MCF 10A (cell line): ENCODE results near the gene PBX3. TPM values are rescaled to one million over a fixed set of nuclear protein-coding genes. Genes with fewer than 3 reads are reported as not detected.

ENCODE experiments used
- BruUV-seq: library from RNA; stranded (reverse); fragments of 400-500 nt; replicated peaks from 2 replicates; lab custom pipeline; 2021; lab: Mats Ljungman, UMichigan
- CTCF ChIA-PET: fragments of 300-600 bp; sonication (Branson Sonifier 250); formaldehyde crosslinking; extraction: SDS; loops from one replicate; lab custom pipeline; 2021; ENCODE audit warnings: antibody characterized with exemption, inconsistent platforms; lab: Yijun Ruan, JAX
- POLR2A ChIA-PET: fragments of 300-600, 350-650 bp; sonication (Branson Sonifier 250); formaldehyde crosslinking; extraction: SDS; loops from one replicate; lab custom pipeline; 2020; ENCODE audit warnings: antibody characterized with exemption, inconsistent platforms; lab: Yijun Ruan, JAX
- DNase-seq: peaks from one replicate; pipeline ENCODE4 v3.0.0-alpha.2; 2018; ENCODE audit not compliant: unreplicated experiment
- H3K27ac Mint-ChIP-seq: one replicate; pipeline ENCODE4 v1.8.0; 2022; ENCODE audit warnings: mild to moderate bottlenecking, low read depth, mixed read lengths; ENCODE audit not compliant: unreplicated experiment
- H3K27me3 Mint-ChIP-seq: one replicate; pipeline ENCODE4 v1.8.0; 2022; ENCODE audit warnings: mixed read lengths; ENCODE audit not compliant: insufficient read depth, unreplicated experiment
- H3K36me3 Mint-ChIP-seq: one replicate; pipeline ENCODE4 v1.8.0; 2022; ENCODE audit warnings: mild to moderate bottlenecking, moderate library complexity, mixed read lengths; ENCODE audit not compliant: insufficient read depth, unreplicated experiment
- H3K4me1 Mint-ChIP-seq: one replicate; pipeline ENCODE4 v1.8.0; 2022; ENCODE audit warnings: mixed read lengths; ENCODE audit not compliant: insufficient read depth, unreplicated experiment
- H3K4me3 Mint-ChIP-seq: one replicate; pipeline ENCODE4 v1.8.0; 2022; ENCODE audit warnings: mild to moderate bottlenecking, moderate library complexity, mixed read lengths; ENCODE audit not compliant: unreplicated experiment
- H3K9me3 Mint-ChIP-seq: one replicate; pipeline ENCODE4 v1.8.0; 2022; ENCODE audit warnings: mixed read lengths; ENCODE audit not compliant: unreplicated experiment
- intact Hi-C: fragments of 100-400 bp; cut with micrococcal nuclease; formaldehyde crosslinking; loops from 2 replicates; pipeline ENCODE4 v1.14.1; 2022
- total RNA-seq: library from RNA; stranded (reverse); gene quantifications from 2 replicates; pipeline ENCODE4 v1.2.3, GENCODE V29; 2022
- TF ChIP-seq, protein P1 (sequence below): fragments of 200-600 bp; IDR thresholded peaks from one replicate; pipeline ENCODE4 v1.8.0; 2022; ENCODE audit warnings: antibody characterized with exemption, mild to moderate bottlenecking; ENCODE audit not compliant: unreplicated experiment

PBX3 gene
- total RNA-seq, 1 experiment from 2014 or later = 17.5 TPM

GRCh38 chr9:125789196-125789595, 42.0 kb downstream of the PBX3 start:
- Mint-ChIP-seq H3K4me1 (peaks cover 7% of the 10 kb centered on the region), H3K27me3 (no peaks in the 10 kb centered on the region), H3K36me3 (peaks cover 6% of the 10 kb centered on the region), H3K4me3 (no peak overlapping the region), H3K9me3 (no peaks in the 10 kb centered on the region), H3K27ac (no peak overlapping the region)
- BruUV-seq = no TSS peak
- TF ChIP-seq, protein P1, sequence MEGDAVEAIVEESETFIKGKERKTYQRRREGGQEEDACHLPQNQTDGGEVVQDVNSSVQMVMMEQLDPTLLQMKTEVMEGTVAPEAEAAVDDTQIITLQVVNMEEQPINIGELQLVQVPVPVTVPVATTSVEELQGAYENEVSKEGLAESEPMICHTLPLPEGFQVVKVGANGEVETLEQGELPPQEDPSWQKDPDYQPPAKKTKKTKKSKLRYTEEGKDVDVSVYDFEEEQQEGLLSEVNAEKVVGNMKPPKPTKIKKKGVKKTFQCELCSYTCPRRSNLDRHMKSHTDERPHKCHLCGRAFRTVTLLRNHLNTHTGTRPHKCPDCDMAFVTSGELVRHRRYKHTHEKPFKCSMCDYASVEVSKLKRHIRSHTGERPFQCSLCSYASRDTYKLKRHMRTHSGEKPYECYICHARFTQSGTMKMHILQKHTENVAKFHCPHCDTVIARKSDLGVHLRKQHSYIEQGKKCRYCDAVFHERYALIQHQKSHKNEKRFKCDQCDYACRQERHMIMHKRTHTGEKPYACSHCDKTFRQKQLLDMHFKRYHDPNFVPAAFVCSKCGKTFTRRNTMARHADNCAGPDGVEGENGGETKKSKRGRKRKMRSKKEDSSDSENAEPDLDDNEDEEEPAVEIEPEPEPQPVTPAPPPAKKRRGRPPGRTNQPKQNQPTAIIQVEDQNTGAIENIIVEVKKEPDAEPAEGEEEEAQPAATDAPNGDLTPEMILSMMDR = no peak
- ChIA-PET CTCF (no interaction called here), POLR2A (no interaction called here)
- intact Hi-C loops = no loop called here
- no peak for DNase-seq

DNA sequence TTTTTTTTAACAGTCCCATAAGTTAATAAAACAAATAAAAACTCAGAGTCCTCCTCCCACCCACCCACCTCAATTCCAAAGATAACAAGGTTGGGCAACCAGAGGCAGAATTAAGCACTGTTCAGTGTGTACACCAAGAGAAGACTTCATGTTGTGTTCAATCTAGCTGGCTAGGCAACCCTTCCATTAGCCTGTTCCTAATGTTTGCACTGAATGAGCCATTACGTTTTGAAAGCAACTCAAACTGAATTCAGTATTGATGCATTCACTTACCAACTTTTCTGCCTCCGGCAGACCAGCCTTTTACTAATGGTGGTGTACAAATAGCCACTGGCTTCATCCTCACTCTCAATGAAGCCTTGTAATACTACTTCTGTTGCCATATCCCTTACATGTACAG, 47.5 kb downstream of the PBX3 start:
- ChIA-PET CTCF (interaction anchor here (0.5 kb wide), 1 partner anchor 409 kb away, joined by 3 read pairs; no protein-coding TSS in a partner anchor), POLR2A (interaction anchor here (0.6 kb wide), 1 partner anchor 29 kb away, joined by 3 read pairs; no protein-coding TSS in a partner anchor)
- H3K27me3 Mint-ChIP-seq = no peaks in the 10 kb centered on the region
- H3K27ac Mint-ChIP-seq = no peak overlapping the region
- intact Hi-C loops = no loop called here
- H3K4me3 Mint-ChIP-seq = no peak overlapping the region
- no peaks in the 10 kb centered on the region for H3K9me3 Mint-ChIP-seq
- no peak for DNase-seq
- no peaks in the 10 kb centered on the region for H3K36me3 Mint-ChIP-seq
- BruUV-seq = no TSS peak
- TF ChIP-seq, protein P1 = no peak
- peaks cover 7% of the 10 kb centered on the region for H3K4me1 Mint-ChIP-seq

- no TSS peak for BruUV-seq
Observed at GRCh38 chr9:125795970-125796596, 48.9 kb downstream of the PBX3 start.

DNA sequence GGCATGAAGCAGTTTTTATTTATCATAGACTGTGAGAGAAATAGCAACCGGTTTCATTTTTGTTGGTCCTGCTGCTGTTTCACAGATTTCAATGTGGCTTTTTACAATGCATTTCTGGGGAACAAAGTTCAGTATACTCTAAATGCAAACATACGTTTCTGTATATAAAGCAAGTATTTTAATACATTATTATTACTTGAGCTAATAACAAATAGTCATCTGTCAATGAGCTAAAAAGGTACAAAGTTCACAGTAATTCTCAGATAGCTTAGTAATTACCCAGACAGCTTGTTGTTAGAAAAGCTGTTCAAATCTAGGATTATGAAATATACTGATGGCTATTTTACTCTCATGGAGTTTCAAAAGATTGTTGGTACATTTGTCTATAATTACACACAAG, 50.8 kb downstream of the PBX3 start:
- no peak overlapping the region for H3K27ac Mint-ChIP-seq
- DNase-seq = no peak
- intact Hi-C loops = no loop called here
- no peaks in the 10 kb centered on the region for H3K36me3 Mint-ChIP-seq
- no peaks in the 10 kb centered on the region for H3K27me3 Mint-ChIP-seq
- TF ChIP-seq, protein P1 = no peak
- H3K4me3 Mint-ChIP-seq = no peak overlapping the region
- peaks cover 7% of the 10 kb centered on the region for H3K4me1 Mint-ChIP-seq
- ChIA-PET CTCF (no interaction called here), POLR2A (interaction anchor here (0.6 to 1.1 kb wide), 3 partner anchors 22 to 32 kb away, joined by 3 read pairs; no protein-coding TSS in a partner anchor)
- BruUV-seq = no TSS peak
- H3K9me3 Mint-ChIP-seq = no peaks in the 10 kb centered on the region

More at GRCh38 chr9:125795970-125796596, 48.9 kb downstream of the PBX3 start:
- Mint-ChIP-seq H3K36me3 (no peaks in the 10 kb centered on the region), H3K4me3 (no peak overlapping the region), H3K4me1 (peaks cover 7% of the 10 kb centered on the region), H3K27me3 (no peaks in the 10 kb centered on the region), H3K9me3 (no peaks in the 10 kb centered on the region), H3K27ac (no peak overlapping the region)
- intact Hi-C loops = no loop called here
- ChIA-PET CTCF (no interaction called here), POLR2A (no interaction called here)
- DNase-seq = no peak
- TF ChIP-seq, protein P1 = no peak
